ENCODE measurements around the gene DNAJC18.
"Not testable (repeated sequence)": the region's sequence is repeated elsewhere in the genome, so short reads cannot be mapped to it uniquely, and the experiment has no call there.

DNAJC18 gene

DNA sequence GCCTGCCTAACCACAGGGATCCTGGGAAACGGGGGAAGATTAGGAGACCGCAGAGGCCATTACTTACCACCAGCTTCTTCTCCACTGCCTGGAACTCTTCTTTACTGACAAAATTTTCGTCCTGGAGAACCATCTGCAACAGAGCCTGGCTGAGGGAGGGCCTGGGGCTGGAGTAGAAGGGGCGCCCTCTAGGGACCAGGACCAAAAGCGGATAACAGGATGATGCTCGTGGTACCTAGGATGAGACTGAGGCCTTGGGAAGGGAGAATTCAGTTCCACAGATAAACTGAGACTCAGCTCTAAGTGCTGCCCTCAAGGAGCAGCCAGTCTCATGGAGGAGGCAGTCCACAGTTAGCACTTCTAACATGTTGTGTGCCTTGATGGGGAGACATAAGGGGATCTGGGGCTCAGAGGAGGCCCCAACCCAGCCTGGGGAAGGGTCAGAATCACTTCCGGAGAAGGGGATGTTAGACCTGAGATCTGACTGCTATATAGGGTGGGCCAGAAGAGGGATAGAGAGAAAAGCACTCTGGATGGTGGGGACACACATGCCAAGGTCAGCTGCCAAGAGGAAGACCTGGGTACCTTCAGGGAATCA lies 36.7 kb downstream of the DNAJC18 start:
- DNase-seq: no peak

DNA sequence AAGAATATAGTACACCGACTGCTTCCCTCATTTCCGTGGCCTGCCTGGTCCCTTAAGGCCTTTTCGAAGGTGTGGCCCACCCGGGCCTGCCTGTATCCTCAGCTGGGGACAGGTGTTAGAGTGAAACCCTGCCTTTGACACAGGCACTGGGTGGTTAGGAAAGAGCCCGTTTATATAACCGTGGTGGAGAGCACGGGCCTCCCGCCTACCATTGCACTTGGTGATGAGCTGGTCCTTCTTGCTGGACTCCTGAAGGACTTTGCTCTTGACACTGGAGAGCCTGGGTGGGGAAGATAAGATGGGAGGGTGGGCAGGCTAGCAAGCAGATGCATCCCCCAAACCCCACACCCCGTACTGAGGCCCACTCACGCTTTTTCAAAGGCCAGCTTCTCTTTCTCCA lies 37.8 kb downstream of the DNAJC18 start:
- no peak for DNase-seq

DNA sequence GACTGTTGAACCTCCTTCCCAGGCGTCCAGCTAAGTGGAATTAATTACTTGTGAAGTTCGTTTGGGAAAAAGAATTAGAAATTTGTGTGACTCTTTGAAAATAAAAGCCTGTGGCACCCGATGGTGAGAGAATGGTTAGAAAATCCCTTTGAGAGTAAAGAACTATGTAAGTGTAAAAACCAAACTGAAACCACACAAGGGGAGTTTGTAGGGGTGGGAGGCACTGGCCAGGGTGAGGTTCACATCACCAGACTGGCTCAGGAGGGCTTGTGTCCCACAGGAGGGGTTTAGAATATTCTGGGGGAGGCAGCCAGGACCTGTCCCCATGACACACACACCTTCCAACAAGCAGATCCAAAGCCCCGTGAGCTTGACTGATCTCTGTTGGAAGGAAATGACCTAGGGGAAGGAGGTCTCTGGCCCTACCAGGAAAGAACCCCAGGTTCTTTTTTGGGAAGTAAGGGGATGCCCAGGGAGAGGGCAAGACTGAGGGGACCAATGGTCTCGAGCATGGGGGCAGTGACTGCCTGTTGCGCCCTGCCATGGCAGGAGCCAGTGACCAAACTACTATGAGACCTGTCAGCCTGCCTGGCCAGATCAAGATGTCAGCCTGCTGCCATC lies 39.7 kb downstream of the DNAJC18 start:
- DNase-seq: no peak

DNA sequence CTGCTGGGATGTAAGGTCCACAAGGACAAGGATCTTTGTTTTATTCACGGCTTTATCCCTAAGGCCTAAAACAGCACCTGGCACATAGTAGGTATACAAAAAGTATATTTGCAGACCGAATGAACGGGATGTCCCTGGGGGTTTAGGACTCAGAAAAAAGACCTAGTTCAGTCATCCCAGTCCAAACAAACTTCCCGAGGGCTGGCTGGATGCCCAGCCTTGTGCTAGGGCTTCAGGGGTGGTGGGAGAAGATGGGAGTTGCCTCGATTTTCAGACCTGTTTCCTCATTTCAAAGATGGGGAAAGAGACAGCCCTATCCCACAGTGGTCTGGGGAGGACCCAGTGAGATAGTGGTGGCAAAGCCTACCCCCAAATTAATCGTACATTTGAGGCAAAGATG lies 41.4 kb downstream of the DNAJC18 start:
- no peak for DNase-seq

DNA sequence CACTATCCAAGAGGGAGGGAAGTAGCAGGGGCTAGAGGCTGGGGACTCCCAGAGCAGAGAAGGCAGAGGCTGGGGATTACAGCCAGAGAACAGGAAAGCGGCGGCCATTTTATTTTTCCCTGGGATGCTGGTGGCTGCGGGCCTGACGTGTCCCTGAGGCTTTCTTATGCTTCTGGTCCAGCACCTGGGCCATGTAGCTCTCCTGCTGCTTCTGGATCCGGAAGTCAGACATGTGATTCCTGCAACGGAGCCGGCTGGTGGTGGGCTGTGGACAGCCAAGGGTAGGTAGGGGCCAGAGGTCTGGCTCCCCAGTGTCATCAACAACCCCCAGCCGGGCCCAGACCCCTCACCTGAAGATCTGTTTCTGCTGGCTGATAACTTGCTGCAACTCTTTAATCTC lies 42.6 kb downstream of the DNAJC18 start:
- DNase-seq: no peak

DNA sequence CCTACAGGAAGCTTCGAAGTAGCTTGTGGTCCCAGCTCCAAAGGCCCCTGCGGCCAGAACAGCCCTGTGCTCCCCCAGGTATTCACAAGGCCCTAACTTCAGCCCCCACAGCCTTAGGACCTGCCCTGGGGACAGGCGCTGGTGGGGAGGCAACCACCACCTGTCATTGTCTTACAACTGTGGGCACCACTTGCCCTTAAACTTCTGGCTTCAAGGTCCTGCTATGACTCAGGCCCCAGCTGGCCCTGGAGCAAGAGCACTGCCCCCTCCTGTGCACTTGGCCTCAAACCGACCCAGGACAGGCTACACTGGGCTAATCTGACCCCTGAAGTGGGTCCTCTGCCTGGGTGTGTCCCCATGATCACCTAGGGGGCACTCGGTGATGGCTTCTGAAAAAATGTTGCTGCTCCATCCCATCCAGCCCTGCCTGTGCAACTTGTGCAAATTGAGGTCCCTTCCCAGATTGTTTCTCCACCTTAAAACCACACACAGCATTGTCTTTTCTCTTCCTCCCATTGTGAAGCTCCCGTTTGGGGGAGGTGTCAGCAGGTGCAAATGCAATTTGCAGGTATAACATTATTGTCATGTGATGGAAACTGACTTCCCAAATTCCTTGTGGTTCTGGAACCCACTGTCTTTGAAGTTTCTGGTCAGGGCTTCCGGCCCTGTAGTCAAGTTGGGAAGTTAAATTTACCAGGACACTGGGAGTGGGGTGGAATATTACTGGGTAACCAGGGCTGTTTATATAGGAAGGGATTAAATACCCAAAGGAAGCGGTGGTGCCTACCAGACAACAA lies 43.3 kb downstream of the DNAJC18 start:
- no peak for DNase-seq

DNA sequence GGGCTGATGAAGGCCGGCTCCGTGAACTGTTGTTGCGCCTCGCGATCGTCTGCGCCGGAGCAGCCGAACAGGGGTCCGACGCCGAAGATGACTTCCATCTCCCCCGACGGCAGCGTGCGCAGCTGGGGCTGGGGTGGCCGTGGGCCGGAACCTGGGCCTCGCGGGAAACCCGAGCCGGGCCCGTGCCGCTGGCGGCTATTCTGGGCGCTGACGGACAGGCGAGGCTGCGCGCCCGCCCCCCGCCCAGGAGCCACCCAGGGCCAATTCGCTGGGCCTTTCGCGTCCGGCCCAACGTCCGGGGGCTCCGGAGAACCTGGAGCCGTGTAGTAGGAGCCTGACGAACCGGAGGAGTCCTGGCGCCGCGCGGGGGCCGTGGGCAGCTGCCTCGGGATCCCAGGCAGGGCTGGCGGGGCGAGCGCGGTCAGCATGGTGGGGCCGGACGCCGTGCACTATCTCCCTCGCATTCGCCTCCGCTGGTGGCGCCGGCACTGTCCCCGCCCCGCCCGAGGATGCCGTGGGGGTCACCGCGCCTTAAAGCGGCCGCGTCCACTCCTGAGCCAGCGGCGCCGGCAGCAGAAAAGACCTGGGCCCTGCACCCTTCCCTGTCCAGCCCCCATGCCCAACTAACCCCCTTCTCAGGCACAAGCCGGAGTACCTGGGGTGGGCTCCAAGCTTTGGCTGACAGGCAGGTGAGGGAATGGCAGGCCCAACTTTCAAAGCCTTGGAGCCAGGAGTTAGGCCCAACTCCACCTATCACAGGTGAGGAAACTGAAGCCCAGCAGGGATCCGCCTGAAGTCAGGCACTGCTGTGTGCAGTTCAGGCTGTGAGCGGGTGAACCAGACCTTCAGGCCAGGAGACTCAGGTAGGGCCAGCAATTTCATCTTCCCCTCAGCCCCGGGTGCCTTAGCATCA lies 44.4 kb downstream of the DNAJC18 start, which contains the start of gene PROB1:
PROB1 (minus strand) TSS at position 451 of the 913 bp plus-strand sequence; CDS start at position 428, 23 bp downstream.
- no peak for DNase-seq

DNA sequence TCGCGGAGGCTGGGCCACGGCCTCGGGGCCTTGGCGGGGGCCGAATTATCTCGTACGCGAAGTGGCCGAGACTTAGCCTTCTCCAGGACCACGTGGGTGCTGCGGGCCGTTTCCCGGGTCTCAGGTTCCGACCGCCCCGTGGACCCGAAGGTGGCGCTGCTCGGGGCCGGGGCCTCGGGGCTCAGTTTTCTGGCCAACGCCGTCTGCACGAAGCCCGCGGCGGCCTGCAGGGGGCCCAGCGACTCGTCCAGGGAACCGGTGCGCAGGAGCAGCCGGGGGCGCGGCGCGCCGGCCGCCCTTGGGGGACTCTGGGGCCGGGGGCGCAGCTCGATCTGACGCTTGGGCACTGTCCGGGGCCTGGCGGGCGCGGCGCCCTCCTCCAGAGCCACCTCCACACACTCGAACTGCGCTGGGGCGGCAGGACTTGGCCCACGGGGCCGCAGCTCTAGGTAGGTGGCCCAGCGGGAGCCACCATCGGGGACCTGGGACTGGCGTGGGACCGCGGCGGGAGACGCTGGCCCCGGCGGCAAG lies 45.1 kb downstream of the DNAJC18 start:
- DNase-seq: no peak

DNA sequence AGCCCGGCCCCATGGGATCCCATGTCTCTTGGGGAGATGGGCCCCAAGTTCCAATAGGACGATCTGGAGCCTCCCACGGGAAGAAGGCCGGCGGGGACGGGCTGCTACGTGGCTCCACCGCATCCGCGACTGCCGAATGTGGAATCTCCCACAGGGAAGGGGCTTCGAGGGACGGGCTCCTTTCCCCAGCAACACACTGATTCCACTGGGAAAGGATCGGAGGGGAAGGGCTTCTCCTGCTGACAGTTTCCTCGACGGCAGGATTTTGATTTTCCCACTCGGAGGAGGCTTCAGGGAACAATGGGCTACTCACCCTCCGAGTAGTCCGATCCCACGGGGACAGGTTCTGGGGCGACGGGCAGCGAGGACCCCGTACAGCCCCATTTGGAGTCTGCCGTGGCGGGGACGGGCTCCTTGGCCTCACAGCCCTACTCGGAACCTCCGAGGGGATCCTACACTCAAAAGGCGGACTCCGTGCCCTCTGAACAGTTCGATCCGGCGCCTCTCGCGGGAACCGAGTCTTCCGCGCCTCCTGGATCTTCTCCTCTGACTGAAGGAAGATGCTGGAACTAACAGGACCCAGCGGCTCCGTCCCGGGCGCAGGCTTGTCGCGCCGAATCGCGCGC lies 45.7 kb downstream of the DNAJC18 start:
- DNase-seq: no peak

DNA sequence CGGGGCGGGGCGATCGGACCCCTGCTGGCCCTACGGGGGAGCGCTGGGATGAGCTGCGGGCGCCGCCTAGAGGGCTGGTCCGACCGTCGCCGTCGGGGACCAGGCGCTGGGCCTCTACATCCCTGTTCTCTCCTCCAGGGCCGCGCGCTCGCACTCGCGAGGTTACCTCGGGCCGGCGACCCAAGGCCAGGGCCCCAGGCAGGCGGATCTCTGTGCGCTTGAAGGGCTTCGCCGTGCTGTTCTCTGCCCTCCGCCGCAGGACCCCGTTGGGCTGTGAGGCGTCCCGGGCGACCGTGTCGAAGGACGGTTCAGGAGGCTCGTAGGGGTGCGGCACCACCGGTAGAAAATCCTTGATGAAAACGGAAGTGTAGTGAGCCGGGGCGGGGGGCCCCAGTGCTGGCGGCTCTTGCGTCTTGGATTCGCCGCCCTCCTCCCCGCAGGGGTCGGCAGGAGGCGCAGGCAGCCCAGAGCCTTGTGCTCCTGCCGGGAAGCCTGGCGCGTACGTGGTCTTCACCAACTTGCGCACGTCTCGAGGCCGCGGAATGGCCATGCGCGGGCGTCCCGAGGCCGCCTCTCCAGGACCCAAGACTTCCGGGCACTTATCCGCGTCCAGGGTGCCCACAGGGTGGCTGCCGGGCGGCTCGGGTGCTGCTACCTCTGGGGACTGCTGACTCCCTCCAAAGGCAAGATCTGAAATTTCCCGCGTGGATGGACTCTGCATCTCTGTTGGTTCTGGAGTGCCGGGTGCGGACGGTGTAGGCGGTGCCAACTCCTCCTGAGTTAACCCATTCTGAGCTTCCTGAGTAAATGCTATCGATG lies 46.4 kb downstream of the DNAJC18 start:
- peak; percentile 75 for DNase-seq

DNA sequence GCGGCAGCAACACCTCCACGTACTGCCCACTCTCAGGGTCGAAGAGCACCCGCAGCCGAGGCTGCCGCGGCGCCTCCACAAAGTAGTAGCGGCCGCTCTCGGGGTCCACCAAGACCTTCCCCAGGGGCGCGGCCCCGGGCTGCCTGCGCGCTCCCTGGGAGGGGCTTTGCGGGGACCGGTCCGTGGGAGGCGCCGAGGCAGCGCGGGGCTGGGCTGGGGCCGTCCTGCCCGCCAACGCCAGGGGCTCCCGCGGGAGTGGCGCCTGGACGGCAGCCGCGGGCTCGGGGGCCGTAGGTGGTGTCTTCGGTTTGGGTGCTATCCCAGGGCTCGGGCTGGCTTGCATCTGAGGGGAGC lies 47.0 kb downstream of the DNAJC18 start:
- DNase-seq: no peak

DNA sequence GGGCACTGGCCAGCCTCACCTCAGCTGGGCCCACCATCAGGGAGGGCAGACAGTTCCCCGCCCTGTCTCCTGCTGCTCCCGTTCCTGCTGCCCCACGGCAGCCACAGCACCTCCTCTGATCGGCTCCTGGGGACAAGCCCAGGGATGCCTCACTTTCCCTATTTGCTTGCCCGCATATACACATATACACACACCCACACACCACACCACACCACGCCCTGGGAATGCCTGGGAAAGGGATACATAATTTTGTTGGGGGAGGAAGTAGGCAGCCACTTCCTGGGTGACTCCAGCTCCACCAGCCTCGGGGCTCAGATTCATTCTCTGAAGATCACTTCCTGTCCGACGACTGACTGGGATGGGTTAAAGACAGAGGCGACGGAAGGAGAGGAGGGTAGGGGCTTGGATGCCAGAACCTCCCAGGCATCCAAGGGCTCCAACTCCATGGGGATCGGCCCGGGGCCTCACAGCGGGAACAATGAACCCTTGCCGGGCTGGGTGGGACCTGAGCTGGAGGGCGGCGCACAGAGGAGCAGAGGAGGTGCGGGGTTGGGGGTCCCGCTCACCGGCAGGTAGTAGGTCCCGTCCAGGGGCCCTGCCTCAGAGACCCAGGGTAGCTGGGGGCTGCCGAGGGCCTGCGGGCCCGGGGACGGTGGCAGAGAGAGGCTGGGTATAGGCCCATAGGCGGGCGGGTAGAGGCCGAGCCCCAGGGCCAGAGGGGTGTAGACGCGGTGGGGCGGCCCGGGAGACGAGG lies 47.6 kb downstream of the DNAJC18 start:
- no peak for DNase-seq

DNA sequence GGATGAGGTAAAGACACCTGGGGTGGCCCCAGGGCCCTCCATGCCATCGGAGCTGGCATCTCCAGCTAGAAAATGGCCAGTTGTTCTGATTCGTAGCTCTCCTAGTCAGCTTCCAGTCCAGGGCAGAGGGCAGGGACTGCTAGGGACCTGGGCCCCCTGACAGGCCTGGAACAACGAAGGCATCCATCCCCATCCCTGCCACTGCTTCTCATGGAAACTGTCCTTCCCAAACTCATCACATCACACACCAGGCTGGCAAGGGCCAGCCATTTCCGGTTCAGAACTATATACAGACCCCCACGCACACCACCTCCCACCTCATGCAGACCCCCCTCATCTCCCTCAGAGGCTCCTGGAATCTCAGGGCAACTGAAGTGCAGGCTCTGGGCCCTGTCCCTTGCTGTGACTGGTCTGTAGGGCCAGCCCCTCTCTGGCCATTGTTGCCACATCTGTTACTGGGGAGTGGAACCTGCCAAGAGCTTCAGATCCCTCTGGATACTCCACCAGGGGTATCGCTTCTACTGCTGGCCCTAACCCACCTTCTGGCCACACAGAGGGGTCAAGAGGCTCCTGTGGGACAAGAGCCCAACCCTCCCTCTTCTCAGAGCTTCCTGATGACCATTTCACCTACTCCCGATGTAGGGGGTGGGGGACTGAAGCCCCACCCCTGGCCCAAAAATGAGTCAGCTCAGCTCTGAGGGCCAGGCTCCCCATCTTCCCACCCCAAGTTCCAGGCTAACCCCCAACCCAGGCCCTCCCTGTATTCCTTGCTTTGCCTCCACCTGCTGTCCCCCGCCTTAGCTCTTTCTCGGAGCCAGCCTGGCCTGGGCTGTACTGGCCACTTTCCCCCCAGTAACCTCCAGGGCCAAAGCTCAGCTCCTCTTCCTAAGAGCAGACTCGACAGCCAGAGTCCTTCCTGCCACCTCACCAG lies 48.4 kb downstream of the DNAJC18 start:
- DNase-seq: no peak

DNA sequence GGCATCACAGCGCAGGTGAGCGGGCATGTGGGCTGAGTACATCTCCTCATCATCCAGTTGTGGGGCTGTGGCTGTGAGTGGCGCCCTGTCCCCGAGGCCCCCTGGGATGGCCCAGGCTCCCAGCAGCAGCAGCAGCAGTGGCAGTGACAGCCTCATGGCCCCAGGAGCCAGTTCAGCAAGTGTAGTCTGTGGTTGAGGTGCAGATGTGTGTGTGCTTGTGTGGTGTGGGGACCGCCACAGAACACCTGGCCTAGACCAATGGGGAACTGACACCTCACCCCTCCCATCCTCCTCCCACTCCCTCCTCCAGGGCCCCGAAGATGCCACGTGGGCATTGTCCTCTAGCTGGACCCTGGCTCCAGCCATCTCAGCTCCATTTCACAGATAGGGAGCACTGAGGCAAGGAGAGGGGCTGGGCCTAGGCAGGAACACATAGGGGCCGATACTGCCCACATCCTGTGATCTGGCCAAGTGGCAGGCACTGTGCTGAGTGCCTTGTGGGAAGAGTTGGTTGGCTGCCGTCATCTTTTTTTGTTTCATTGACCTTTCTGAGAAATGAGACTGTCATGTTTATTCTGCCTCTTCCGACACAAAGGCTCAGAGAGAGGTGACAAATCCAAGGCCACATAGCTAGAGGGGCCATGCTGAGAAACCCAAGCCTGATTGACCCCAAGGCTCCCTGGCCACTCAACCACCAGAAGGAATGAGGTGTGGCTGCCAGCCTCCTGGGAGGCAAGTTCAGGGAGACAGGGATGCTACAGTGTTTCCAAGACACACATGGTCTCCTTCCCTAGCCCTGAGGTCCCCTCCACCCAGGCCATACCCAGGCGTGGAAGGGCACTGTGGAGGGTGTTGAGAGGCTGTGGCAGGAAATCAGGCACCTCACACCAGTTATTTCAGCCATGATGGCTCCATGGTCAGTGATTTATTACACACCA lies 49.4 kb downstream of the DNAJC18 start, which contains the start of gene MZB1:
MZB1 (minus strand) TSS at position 213 of the 938 bp plus-strand sequence; CDS start at position 156, 57 bp downstream.
- DNase-seq: no peak

DNA sequence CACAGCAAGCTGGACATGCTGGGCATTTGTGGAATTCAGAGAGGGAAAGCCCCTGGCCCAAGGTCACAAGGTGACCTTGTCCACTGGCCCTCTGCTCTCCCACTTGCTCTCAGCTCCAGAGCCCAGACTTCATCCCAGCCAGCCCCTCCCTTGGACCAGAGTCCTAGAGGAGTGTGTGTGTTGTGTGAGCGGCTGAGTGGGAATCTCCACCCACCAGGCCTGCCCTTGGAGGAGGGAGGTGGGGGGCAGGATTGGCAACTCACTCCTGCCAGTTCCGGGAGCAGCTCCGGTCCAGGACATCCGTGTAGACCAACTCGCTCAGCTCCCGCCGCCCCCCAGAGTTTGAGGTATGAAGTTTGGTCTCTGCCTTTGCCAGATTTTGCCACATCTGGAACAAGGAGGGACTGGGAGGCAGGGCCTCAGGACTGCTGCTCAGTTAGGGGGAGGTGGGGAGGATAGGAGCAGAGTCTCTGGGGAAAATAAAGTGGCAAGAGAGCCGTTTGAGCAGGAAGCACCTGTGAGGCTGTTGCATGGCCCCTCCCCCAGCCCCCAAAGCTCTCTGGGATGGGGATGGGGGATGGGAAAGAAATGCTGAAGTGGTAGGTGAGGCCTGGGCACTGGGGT lies 51.0 kb downstream of the DNAJC18 start:
- DNase-seq: no peak

DNA sequence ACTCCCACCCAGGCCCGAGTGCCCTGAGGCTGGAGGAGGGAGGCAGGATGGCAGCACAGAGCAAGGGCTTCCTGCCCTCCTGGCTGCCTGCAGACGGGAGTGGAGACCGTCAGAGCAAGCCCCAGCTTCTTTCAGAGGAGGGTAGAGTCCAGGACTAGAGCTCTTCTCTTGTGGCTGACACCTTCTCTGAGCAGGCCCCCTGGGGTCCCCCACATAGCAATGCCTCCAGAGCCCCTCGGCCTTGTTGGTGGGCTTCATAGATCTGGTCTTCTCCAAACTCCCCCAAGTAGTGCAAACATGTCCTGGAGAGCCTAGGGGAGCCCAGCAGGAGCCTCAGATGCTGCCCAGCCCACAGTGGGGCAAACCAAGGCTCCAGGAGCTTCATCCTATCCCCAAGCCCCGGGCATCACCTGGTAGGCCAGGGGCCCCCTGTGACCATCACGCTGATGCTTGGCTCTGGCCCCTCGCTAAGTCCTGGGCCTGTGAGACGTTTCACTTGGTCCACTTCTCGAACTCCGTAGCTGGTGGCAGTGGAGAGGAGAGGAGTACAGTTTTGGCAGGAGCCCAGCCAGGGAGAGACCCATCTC lies 51.6 kb downstream of the DNAJC18 start:
- DNase-seq: no peak

DNA sequence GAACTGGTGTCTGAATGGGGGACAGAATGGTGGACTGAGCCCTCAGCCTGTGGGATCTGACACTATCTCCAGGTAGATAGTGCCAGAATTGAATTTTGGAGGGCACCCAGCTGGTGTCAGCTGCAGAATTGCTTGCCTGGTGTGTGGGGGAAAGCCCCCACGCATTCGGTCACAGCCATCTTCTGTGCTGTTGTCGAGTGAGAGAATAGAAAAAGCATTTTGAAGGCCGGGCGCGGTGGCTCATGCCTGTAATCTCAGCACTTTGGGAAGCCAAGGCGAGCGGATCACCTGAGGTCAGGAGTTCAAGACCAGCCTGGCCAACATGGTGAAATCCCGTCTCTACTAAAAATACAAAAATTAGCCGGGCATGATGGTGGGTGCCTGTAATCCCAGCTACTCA lies 52.4 kb downstream of the DNAJC18 start:
- not testable (repeated sequence) for DNase-seq
